OCI-LY1 (cell line): ENCODE measurements around the gene KRT80.

ENCODE experiments used
- CTCF ChIP-seq: fragments of 200-600 bp; sonication (generic), shearing (Covaris generic); IDR thresholded peaks from 2 replicates; pipeline ENCODE4 v1.5.1; 2017; ENCODE audit warnings: mild to moderate bottlenecking, antibody characterized with exemption, low read length, moderate library complexity, mixed read lengths
- EZH2 ChIP-seq: fragments of 200-600 bp; sonication (generic), shearing (Covaris generic); IDR thresholded peaks from 2 replicates; pipeline ENCODE4 v1.8.0; 2017; ENCODE audit warnings: borderline replicate concordance, mixed run types, mild to moderate bottlenecking, antibody characterized with exemption, low read length, moderate library complexity, mixed read lengths

- no peak for TF ChIP-seq CTCF
- TF ChIP-seq EZH2: no peak
Observed at GRCh38 chr12:52178443-52178842, 13.4 kb downstream of the KRT80 start.
